ENCODE results near the gene LMLN.
"Not testable (repeated sequence)": the region's sequence is repeated elsewhere in the genome, so short reads cannot be mapped to it uniquely, and the experiment has no call there.

Gene LMLN

GRCh38 chr3:197957790-197958133 is 2.3 kb upstream of the LMLN start:
- no peak for DNase-seq (ENCODE audit: low read depth, low spot score)

GRCh38 chr3:197958346-197958745 is 1.7 kb upstream of the LMLN start:
- no peak for DNase-seq (ENCODE audit: low read depth, low spot score)

- DNase-seq (ENCODE audit: low read depth, low spot score), result not testable (repeated sequence)
Observed at GRCh38 chr3:197958848-197959247, 1.2 kb upstream of the LMLN start.

GRCh38 chr3:197959500-197959890 is 522 bp upstream of the LMLN start:
- no peak for DNase-seq (ENCODE audit: low read depth, low spot score)

GRCh38 chr3:197960694-197961581 is 921 bp downstream of the LMLN start:
- DNase-seq (ENCODE audit: low read depth, low spot score), result no peak

- no peak for DNase-seq (ENCODE audit: low read depth, low spot score)
Observed at GRCh38 chr3:197961582-197961945, 1.5 kb downstream of the LMLN start.

- no peak for DNase-seq (ENCODE audit: low read depth, low spot score)
Observed at GRCh38 chr3:197963019-197963637, 3.1 kb downstream of the LMLN start.

- not testable (repeated sequence) for DNase-seq (ENCODE audit: low read depth, low spot score)
Observed at GRCh38 chr3:197967337-197967989, 7.4 kb downstream of the LMLN start.

- no peak for DNase-seq (ENCODE audit: low read depth, low spot score)
Observed at GRCh38 chr3:197970588-197970987, 10.6 kb downstream of the LMLN start.

GRCh38 chr3:197974016-197974415 is 14.0 kb downstream of the LMLN start:
- no peak for DNase-seq (ENCODE audit: low read depth, low spot score)

- DNase-seq (ENCODE audit: low read depth, low spot score), result no peak
Observed at GRCh38 chr3:197975311-197975710, 15.3 kb downstream of the LMLN start.

GRCh38 chr3:197983076-197983475 is 23.1 kb downstream of the LMLN start:
- no peak for DNase-seq (ENCODE audit: low read depth, low spot score)

- no peak for DNase-seq (ENCODE audit: low read depth, low spot score)
Observed at GRCh38 chr3:197989651-197990050, 29.6 kb downstream of the LMLN start.

GRCh38 chr3:197994736-197995135 is 34.7 kb downstream of the LMLN start:
- DNase-seq (ENCODE audit: low read depth, low spot score), result no peak

GRCh38 chr3:197996855-197997254 is 36.8 kb downstream of the LMLN start:
- no peak for DNase-seq (ENCODE audit: low read depth, low spot score)

- no peak for DNase-seq (ENCODE audit: low read depth, low spot score)
Observed at GRCh38 chr3:197997936-197998335, 37.9 kb downstream of the LMLN start.

GRCh38 chr3:198017090-198017489 is 57.1 kb downstream of the LMLN start:
- no peak for DNase-seq (ENCODE audit: low read depth, low spot score)

GRCh38 chr3:198018416-198018815 is 58.4 kb downstream of the LMLN start:
- DNase-seq (ENCODE audit: low read depth, low spot score), result no peak

- DNase-seq (ENCODE audit: low read depth, low spot score), result no peak
Observed at GRCh38 chr3:198019115-198019514, 59.1 kb downstream of the LMLN start.

GRCh38 chr3:198021320-198021719 is 61.3 kb downstream of the LMLN start:
- DNase-seq (ENCODE audit: low read depth, low spot score), result no peak

GRCh38 chr3:198022604-198023003 is 62.6 kb downstream of the LMLN start:
- DNase-seq (ENCODE audit: low read depth, low spot score), result no peak

GRCh38 chr3:198025644-198026043 is 65.6 kb downstream of the LMLN start:
- no peak for DNase-seq (ENCODE audit: low read depth, low spot score)

GRCh38 chr3:198026620-198027019 is 66.6 kb downstream of the LMLN start:
- DNase-seq (ENCODE audit: low read depth, low spot score), result no peak

All from iPS DF 19.7 (cell line).